G401.6 (cell line): Measurements from ENCODE around the gene ST6GAL1.

Source experiments
- FAIRE-seq: peaks from 2 replicates; lab custom pipeline; 2012; peaks lifted over from hg19 to GRCh38; lab: Jason Lieb, UNC

Gene ST6GAL1

GRCh38 chr3:187080799-187081450, 150.6 kb downstream of the ST6GAL1 start:
- no peak for FAIRE-seq

GRCh38 chr3:187082758-187083375, 152.5 kb downstream of the ST6GAL1 start:
- FAIRE-seq = no peak

- no peak for FAIRE-seq
Measured at GRCh38 chr3:187084126-187084525, 153.8 kb downstream of the ST6GAL1 start.

GRCh38 chr3:187084580-187084979, 154.3 kb downstream of the ST6GAL1 start:
- no peak for FAIRE-seq

GRCh38 chr3:187085021-187085666, 154.8 kb downstream of the ST6GAL1 start:
- no peak for FAIRE-seq

GRCh38 chr3:187085933-187086332, 155.6 kb downstream of the ST6GAL1 start:
- FAIRE-seq = no peak

GRCh38 chr3:187086831-187087230, 156.5 kb downstream of the ST6GAL1 start:
- no peak for FAIRE-seq

- no peak for FAIRE-seq
Measured at GRCh38 chr3:187088701-187089100, 158.4 kb downstream of the ST6GAL1 start.

- no peak for FAIRE-seq
Measured at GRCh38 chr3:187093320-187093719, 163.0 kb downstream of the ST6GAL1 start.

- FAIRE-seq = no peak
Measured at GRCh38 chr3:187098923-187099512, 168.7 kb downstream of the ST6GAL1 start.

GRCh38 chr3:187101184-187102072, 171.1 kb downstream of the ST6GAL1 start:
- no peak for FAIRE-seq

GRCh38 chr3:187102073-187102634, 171.8 kb downstream of the ST6GAL1 start:
- FAIRE-seq = no peak

GRCh38 chr3:187103251-187103650, 172.9 kb downstream of the ST6GAL1 start:
- FAIRE-seq = no peak

GRCh38 chr3:187104342-187104741, 174.0 kb downstream of the ST6GAL1 start:
- FAIRE-seq = no peak

GRCh38 chr3:187104933-187105332, 174.6 kb downstream of the ST6GAL1 start:
- no peak for FAIRE-seq

- no peak for FAIRE-seq
Measured at GRCh38 chr3:187105700-187106099, 175.4 kb downstream of the ST6GAL1 start.

- FAIRE-seq = no peak
Measured at GRCh38 chr3:187107989-187108388, 177.7 kb downstream of the ST6GAL1 start.

GRCh38 chr3:187110156-187110555, 179.8 kb downstream of the ST6GAL1 start:
- no peak for FAIRE-seq

GRCh38 chr3:187112934-187113793, 182.8 kb downstream of the ST6GAL1 start:
- peak; percentile 84 for FAIRE-seq

GRCh38 chr3:187114511-187114910, 184.2 kb downstream of the ST6GAL1 start:
- FAIRE-seq = no peak

- FAIRE-seq = no peak
Measured at GRCh38 chr3:187120326-187120725, 190.0 kb downstream of the ST6GAL1 start.
